A673 (cell line): ENCODE measurements around the gene LMO7.

Experiments used
- EZH2 ChIP-seq: fragments of 200-600 bp; sonication (generic); IDR thresholded peaks from 2 replicates; pipeline ENCODE4 v1.6.1; 2017; ENCODE audit warnings: borderline replicate concordance, low read depth, mild to moderate bottlenecking, mixed read lengths, antibody characterized with exemption, low read length; ENCODE audit not compliant: poor library complexity, severe bottlenecking
- TF ChIP-seq, protein P1 (sequence below): fragments of 300-800, 200-600 bp; sonication (generic); conservative IDR thresholded peaks from 2 replicates; pipeline ENCODE4 v1.5.1; 2017; ENCODE audit warnings: low read depth, mild to moderate bottlenecking, antibody characterized with exemption, low read length, moderate library complexity, mixed read lengths

GRCh38 chr13:75656425-75656989, 20.4 kb downstream of the LMO7 start:
- TF ChIP-seq, protein P1, sequence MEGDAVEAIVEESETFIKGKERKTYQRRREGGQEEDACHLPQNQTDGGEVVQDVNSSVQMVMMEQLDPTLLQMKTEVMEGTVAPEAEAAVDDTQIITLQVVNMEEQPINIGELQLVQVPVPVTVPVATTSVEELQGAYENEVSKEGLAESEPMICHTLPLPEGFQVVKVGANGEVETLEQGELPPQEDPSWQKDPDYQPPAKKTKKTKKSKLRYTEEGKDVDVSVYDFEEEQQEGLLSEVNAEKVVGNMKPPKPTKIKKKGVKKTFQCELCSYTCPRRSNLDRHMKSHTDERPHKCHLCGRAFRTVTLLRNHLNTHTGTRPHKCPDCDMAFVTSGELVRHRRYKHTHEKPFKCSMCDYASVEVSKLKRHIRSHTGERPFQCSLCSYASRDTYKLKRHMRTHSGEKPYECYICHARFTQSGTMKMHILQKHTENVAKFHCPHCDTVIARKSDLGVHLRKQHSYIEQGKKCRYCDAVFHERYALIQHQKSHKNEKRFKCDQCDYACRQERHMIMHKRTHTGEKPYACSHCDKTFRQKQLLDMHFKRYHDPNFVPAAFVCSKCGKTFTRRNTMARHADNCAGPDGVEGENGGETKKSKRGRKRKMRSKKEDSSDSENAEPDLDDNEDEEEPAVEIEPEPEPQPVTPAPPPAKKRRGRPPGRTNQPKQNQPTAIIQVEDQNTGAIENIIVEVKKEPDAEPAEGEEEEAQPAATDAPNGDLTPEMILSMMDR, result no peak
- no peak for TF ChIP-seq EZH2
